ENCODE results near the gene ENTREP1.

The ENTREP1 gene

GRCh38 chr9:69334317-69334716 is 9.3 kb downstream of the ENTREP1 start:
- no peaks in the 10 kb centered on the region for H3K9me3 ChIP-seq (ENCODE audit: low read length)
- H4K20me1 ChIP-seq (ENCODE audit: insufficient read depth, low read length): no peaks in the 10 kb centered on the region
- TF ChIP-seq EZH2 (IDR thresholded peaks at IDR 0.05; ENCODE audit: borderline replicate concordance, low read length) (no peak), CTCF (IDR thresholded peaks at IDR 0.05; ENCODE audit: low read length) (no peak)
- H3K9ac ChIP-seq (ENCODE audit: low read length): no peak overlapping the region
- no peak overlapping the region for H3K4me2 ChIP-seq (ENCODE audit: low read length)
- no peak overlapping the region for H2AFZ ChIP-seq (ENCODE audit: low read length)
- H3K27ac ChIP-seq (ENCODE audit: low read depth, low read length, poor library complexity, severe bottlenecking): no peak overlapping the region
- no peaks in the 10 kb centered on the region for H3K9me2 ChIP-seq (ENCODE audit: low read depth, low read length)
- no peaks in the 10 kb centered on the region for H3K4me1 ChIP-seq (ENCODE audit: insufficient read depth, low read length, severe bottlenecking)
- no peaks in the 10 kb centered on the region for H3K27me3 ChIP-seq (ENCODE audit: insufficient read depth, low read length)
- no peaks in the 10 kb centered on the region for H3F3A ChIP-seq (ENCODE audit: insufficient read depth, low read length)
- H3K79me2 ChIP-seq (ENCODE audit: insufficient read depth, low read length): no peaks in the 10 kb centered on the region
- no peaks in the 10 kb centered on the region for H3K36me3 ChIP-seq (ENCODE audit: insufficient read depth, low read length)
- H3K4me3 ChIP-seq (ENCODE audit: low read depth, low read length, poor library complexity, severe bottlenecking): no peak overlapping the region

- no peak for TF ChIP-seq CTCF (IDR thresholded peaks at IDR 0.05; ENCODE audit: low read length)
- no peak for TF ChIP-seq EZH2 (IDR thresholded peaks at IDR 0.05; ENCODE audit: borderline replicate concordance, low read length)
- no peak overlapping the region for H3K9ac ChIP-seq (ENCODE audit: low read length)
- H3K27me3 ChIP-seq (ENCODE audit: insufficient read depth, low read length): no peaks in the 10 kb centered on the region; the same call in 1 of the 2 replicates
- no peaks in the 10 kb centered on the region for H3K79me2 ChIP-seq (ENCODE audit: insufficient read depth, low read length)
- no peaks in the 10 kb centered on the region for H3F3A ChIP-seq (ENCODE audit: insufficient read depth, low read length)
- no peaks in the 10 kb centered on the region for H3K9me3 ChIP-seq (ENCODE audit: low read length)
- no peak overlapping the region for H3K4me3 ChIP-seq (ENCODE audit: low read depth, low read length, poor library complexity, severe bottlenecking)
- no peak overlapping the region for H3K4me2 ChIP-seq (ENCODE audit: low read length)
- H3K4me1 ChIP-seq (ENCODE audit: insufficient read depth, low read length, severe bottlenecking): no peaks in the 10 kb centered on the region
- H3K36me3 ChIP-seq (ENCODE audit: insufficient read depth, low read length): no peaks in the 10 kb centered on the region
- no peaks in the 10 kb centered on the region for H3K9me2 ChIP-seq (ENCODE audit: low read depth, low read length)
- H4K20me1 ChIP-seq (ENCODE audit: insufficient read depth, low read length): no peaks in the 10 kb centered on the region
- no peak overlapping the region for H3K27ac ChIP-seq (ENCODE audit: low read depth, low read length, poor library complexity, severe bottlenecking)
- no peak overlapping the region for H2AFZ ChIP-seq (ENCODE audit: low read length)
Observed at GRCh38 chr9:69339620-69340019, 14.6 kb downstream of the ENTREP1 start.

DNA sequence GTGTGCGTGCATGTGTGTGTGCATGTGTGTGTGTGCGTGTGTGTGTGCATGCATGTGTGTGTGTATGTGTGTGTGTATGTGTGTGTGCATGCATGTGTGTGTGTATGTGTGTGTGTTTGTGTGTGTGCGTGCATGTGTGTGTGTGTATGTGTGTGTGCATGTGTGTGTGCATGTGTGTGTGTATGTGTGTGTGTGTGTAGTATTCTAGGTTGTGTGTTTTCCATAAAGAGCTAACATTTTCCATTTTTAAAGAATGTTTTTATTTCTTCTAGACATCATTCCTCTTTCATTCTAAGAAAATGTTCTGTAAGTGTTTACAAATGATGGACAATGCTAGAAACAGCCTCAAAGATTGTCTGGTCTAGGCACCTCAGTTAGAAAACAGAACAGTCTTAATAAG is 15.6 kb downstream of the ENTREP1 start:
- H3K27ac ChIP-seq (ENCODE audit: low read depth, low read length, poor library complexity, severe bottlenecking): no peak overlapping the region
- no peaks in the 10 kb centered on the region for H3K4me1 ChIP-seq (ENCODE audit: insufficient read depth, low read length, severe bottlenecking)
- H3K9me2 ChIP-seq (ENCODE audit: low read depth, low read length): no peaks in the 10 kb centered on the region
- H3K4me2 ChIP-seq (ENCODE audit: low read length): no peak overlapping the region
- no peak overlapping the region for H3K9ac ChIP-seq (ENCODE audit: low read length)
- TF ChIP-seq CTCF (IDR thresholded peaks at IDR 0.05; ENCODE audit: low read length): no peak
- no peak overlapping the region for H2AFZ ChIP-seq (ENCODE audit: low read length)
- H3F3A ChIP-seq (ENCODE audit: insufficient read depth, low read length): no peaks in the 10 kb centered on the region
- H3K79me2 ChIP-seq (ENCODE audit: insufficient read depth, low read length): no peaks in the 10 kb centered on the region
- H3K27me3 ChIP-seq (ENCODE audit: insufficient read depth, low read length): no peaks in the 10 kb centered on the region; the same call in 1 of the 2 replicates
- H3K9me3 ChIP-seq (ENCODE audit: low read length): no peaks in the 10 kb centered on the region
- no peaks in the 10 kb centered on the region for H4K20me1 ChIP-seq (ENCODE audit: insufficient read depth, low read length)
- H3K4me3 ChIP-seq (ENCODE audit: low read depth, low read length, poor library complexity, severe bottlenecking): no peak overlapping the region
- H3K36me3 ChIP-seq (ENCODE audit: insufficient read depth, low read length): no peaks in the 10 kb centered on the region
